Keratinocyte (primary cell): Measurements from ENCODE around the gene GLOD4. TPM values are rescaled to one million over a fixed set of nuclear protein-coding genes. Genes with fewer than 3 reads are reported as not detected.

Source experiments
- DNase-seq: peaks from one replicate; pipeline ENCODE4 v3.0.0-alpha.2; 2011; ENCODE audit warnings: low read depth, missing footprints, low spot score
- FAIRE-seq: peaks from 2 replicates; lab custom pipeline; 2011; peaks lifted over from hg19 to GRCh38; lab: Jason Lieb, UNC
- H2AFZ ChIP-seq: 2 replicates; pipeline ENCODE4 v1.6.0; 2012; ENCODE audit warnings: low read length, control low read depth, inconsistent platforms; ENCODE audit not compliant: control insufficient read depth
- H3K27ac ChIP-seq: 2 replicates; pipeline ENCODE4 v1.5.1; 2011; ENCODE audit warnings: low read length; ENCODE audit not compliant: control insufficient read depth, insufficient read depth
- H3K27me3 ChIP-seq: 3 replicates; pipeline ENCODE4 v1.6.0; 2011; ENCODE audit warnings: low read length; ENCODE audit not compliant: control insufficient read depth, insufficient read depth; ENCODE audit errors: extremely low read depth
- H3K36me3 ChIP-seq, 2 experiments: 2 replicates in 1 of 2; 3 replicates in 1 of 2; pipeline ENCODE4 v1.5.1; 2011; ENCODE audit warnings: low read length in 2 of 2, mild to moderate bottlenecking in 1 of 2; ENCODE audit not compliant: control insufficient read depth in 2 of 2, insufficient read depth in 2 of 2; ENCODE audit errors: extremely low read depth in 1 of 2
- H3K4me1 ChIP-seq: 3 replicates; pipeline ENCODE4 v1.5.1; 2011; ENCODE audit warnings: low read length; ENCODE audit not compliant: control insufficient read depth, insufficient read depth; ENCODE audit errors: extremely low read depth
- H3K4me2 ChIP-seq: 3 replicates; pipeline ENCODE4 v1.6.0; 2011; ENCODE audit warnings: low read depth, low read length; ENCODE audit not compliant: control insufficient read depth, insufficient read depth; ENCODE audit errors: extremely low read depth
- H3K4me3 ChIP-seq, 3 experiments: fragments of 200-600 bp in 1 of 3; sonication (generic) in 1 of 3; 2 replicates in 2 of 3; 3 replicates in 1 of 3; pipeline ENCODE4 v1.5.1; 2011 to 2016; ENCODE audit warnings: low read length in 3 of 3, mild to moderate bottlenecking in 3 of 3, control low read depth in 2 of 3, inconsistent platforms in 1 of 3, low read depth in 1 of 3, mixed read lengths in 1 of 3, mixed run types in 1 of 3, moderate library complexity in 1 of 3; ENCODE audit not compliant: control insufficient read depth in 2 of 3, insufficient read depth in 2 of 3; ENCODE audit errors: extremely low read depth in 1 of 3
- H3K79me2 ChIP-seq: 2 replicates; pipeline ENCODE4 v1.6.0; 2012; ENCODE audit warnings: low read length; ENCODE audit not compliant: control insufficient read depth, insufficient read depth
- H3K9ac ChIP-seq: 3 replicates; pipeline ENCODE4 v1.6.0; 2011; ENCODE audit warnings: low read length; ENCODE audit not compliant: control insufficient read depth, insufficient read depth; ENCODE audit errors: extremely low read depth
- H3K9me1 ChIP-seq: 3 replicates; pipeline ENCODE4 v1.6.0; 2011; ENCODE audit warnings: low read length; ENCODE audit not compliant: control insufficient read depth, insufficient read depth; ENCODE audit errors: extremely low read depth
- H3K9me3 ChIP-seq: 2 replicates; pipeline ENCODE4 v1.5.1; 2012; ENCODE audit warnings: low read depth, low read length; ENCODE audit not compliant: control insufficient read depth
- H4K20me1 ChIP-seq: 3 replicates; pipeline ENCODE4 v1.6.0; 2011; ENCODE audit warnings: low read length; ENCODE audit not compliant: control insufficient read depth, insufficient read depth; ENCODE audit errors: extremely low read depth
- EZH2 ChIP-seq: IDR thresholded peaks from one replicate; pipeline ENCODE4 v1.6.1; 2012; ENCODE audit warnings: inconsistent platforms, mild to moderate bottlenecking, low read length, moderate library complexity
- dilution Hi-C: fragments of 300-500 bp; cut with MboI; formaldehyde crosslinking; loops from one replicate; pipeline ENCODE4 v1.7.0; 2020; ENCODE audit warnings: low sequenced_read_pairs; ENCODE audit not compliant: extremely low pct_ligation_motif_present
- polyA plus RNA-seq, 5 experiments: library from polyadenylated mRNA; depleted of rRNA in 3 of 5; stranded (reverse) in 3 of 5; stranded (forward) in 1 of 5; unstranded in 1 of 5; fragments of >200 nt; gene quantifications; 1 replicate in 1 of 5; 2 replicates in 3 of 5; 3 replicates in 1 of 5; pipeline versions ENCODE4 v1.2.1 to v1.2.3, GENCODE V29; 2011 to 2012; ENCODE audit warnings: missing spikeins in 2 of 5, low read depth in 1 of 5, low replicate concordance in 1 of 5
- TF ChIP-seq, protein P1 (sequence below), 3 experiments: IDR thresholded peaks in 1 of 3; conservative IDR thresholded peaks in 1 of 3; optimal IDR thresholded peaks in 1 of 3; 2 replicates in 2 of 3; 3 replicates in 1 of 3; pipeline versions ENCODE3 to v1.5.1; 2011; ENCODE audit warnings: low read length in 3 of 3, mild to moderate bottlenecking in 3 of 3, moderate library complexity in 2 of 3, control low read depth in 1 of 3, inconsistent platforms in 1 of 3; ENCODE audit not compliant: insufficient read depth in 2 of 3; ENCODE audit errors: extremely low read depth in 1 of 3

The GLOD4 gene
- polyA plus RNA-seq, 1 donor (not counting 4 experiments of a cell fraction or from before 2014, with no cell fraction given) = 71.9 TPM

DNA sequence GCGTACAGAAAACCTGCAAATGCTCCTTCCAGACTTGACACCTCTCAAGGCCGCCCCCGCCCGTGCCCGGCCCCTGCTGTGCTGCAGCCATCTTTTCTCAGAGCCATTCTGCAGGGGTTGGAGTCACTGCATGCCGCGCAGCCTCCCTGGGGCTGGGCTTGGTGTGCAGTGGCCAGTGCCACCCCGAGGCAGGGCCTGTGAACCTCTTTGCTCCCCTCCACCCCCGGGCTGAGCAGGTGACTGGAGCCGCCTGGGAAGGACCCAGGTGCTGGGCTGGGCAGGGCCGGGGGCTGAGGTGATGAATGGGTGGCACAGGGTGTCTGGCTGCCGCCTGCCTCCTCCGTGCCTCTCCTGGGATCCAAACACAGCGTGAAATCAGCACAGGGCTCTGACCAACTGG is 20.4 kb upstream of the GLOD4 start:
- Histone ChIP-seq H3K4me3 (no peak overlapping the region), H4K20me1 (no peaks in the 10 kb centered on the region), H3K79me2 (no peaks in the 10 kb centered on the region), H3K4me1 (no peaks in the 10 kb centered on the region), H2AFZ (no peak overlapping the region), H3K27me3 (no peaks in the 10 kb centered on the region), H3K27ac (no peak overlapping the region), H3K9ac (no peak overlapping the region), H3K36me3 (peaks cover 21 to 37% of the 10 kb centered on the region in 2 experiments), H3K9me1 (no peaks in the 10 kb centered on the region), H3K9me3 (no peaks in the 10 kb centered on the region), H3K4me2 (no peak overlapping the region)
- TF ChIP-seq, protein P1, sequence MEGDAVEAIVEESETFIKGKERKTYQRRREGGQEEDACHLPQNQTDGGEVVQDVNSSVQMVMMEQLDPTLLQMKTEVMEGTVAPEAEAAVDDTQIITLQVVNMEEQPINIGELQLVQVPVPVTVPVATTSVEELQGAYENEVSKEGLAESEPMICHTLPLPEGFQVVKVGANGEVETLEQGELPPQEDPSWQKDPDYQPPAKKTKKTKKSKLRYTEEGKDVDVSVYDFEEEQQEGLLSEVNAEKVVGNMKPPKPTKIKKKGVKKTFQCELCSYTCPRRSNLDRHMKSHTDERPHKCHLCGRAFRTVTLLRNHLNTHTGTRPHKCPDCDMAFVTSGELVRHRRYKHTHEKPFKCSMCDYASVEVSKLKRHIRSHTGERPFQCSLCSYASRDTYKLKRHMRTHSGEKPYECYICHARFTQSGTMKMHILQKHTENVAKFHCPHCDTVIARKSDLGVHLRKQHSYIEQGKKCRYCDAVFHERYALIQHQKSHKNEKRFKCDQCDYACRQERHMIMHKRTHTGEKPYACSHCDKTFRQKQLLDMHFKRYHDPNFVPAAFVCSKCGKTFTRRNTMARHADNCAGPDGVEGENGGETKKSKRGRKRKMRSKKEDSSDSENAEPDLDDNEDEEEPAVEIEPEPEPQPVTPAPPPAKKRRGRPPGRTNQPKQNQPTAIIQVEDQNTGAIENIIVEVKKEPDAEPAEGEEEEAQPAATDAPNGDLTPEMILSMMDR (optimal IDR thresholded peaks at IDR 0.05 in 1 of 3, IDR thresholded peaks at IDR 0.05 in 1 of 3, conservative IDR thresholded peaks at IDR 0.05 in 1 of 3; ENCODE audit: extremely low read depth in 1 of 3, insufficient read depth in 2 of 3, low read length in 3 of 3) = no peak
- TF ChIP-seq EZH2 = no peak
- dilution Hi-C loops = no loop called here
- FAIRE-seq (no peak), DNase-seq (no peak)

DNA sequence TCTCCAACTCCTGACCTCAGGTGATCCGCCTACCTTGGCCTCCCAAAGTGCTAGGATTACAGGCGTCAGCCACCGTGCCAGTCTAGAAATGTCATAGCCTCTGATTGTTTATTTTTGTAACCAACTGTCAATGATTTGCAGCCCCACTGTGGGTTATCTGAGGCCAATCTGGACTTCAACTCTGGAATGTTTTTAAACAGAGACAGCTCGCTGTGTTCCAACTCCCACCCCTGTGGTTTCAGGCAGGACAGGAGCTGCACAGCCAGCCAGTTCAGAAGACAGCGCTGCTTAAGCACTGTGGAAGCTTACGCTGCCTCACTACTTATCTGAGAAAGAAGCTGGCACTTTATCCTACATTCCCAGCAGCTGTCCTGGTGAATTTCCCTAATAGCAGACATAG is 19.6 kb upstream of the GLOD4 start:
- FAIRE-seq = no peak
- Histone ChIP-seq H3K9me3 (no peaks in the 10 kb centered on the region), H3K4me2 (no peak overlapping the region), H3K79me2 (no peaks in the 10 kb centered on the region), H3K27me3 (no peaks in the 10 kb centered on the region), H3K27ac (no peak overlapping the region), H3K9ac (no peak overlapping the region), H2AFZ (no peak overlapping the region), H3K4me3 (no peak overlapping the region), H3K4me1 (no peaks in the 10 kb centered on the region), H4K20me1 (no peaks in the 10 kb centered on the region), H3K9me1 (no peaks in the 10 kb centered on the region), H3K36me3 (peaks cover 27 to 39% of the 10 kb centered on the region in 2 experiments)
- TF ChIP-seq, protein P1 (optimal IDR thresholded peaks at IDR 0.05 in 1 of 3, IDR thresholded peaks at IDR 0.05 in 1 of 3, conservative IDR thresholded peaks at IDR 0.05 in 1 of 3; ENCODE audit: extremely low read depth in 1 of 3, insufficient read depth in 2 of 3, low read length in 3 of 3) = no peak
- no peak for TF ChIP-seq EZH2
- dilution Hi-C loops = no loop called here
- no peak for DNase-seq
